Upper lobe of left lung (tissue), 6 donors: ENCODE results near the gene ATP11A. TPM values are rescaled to one million over a fixed set of nuclear protein-coding genes. Genes with fewer than 3 reads are reported as not detected.

Experiments used
- ATAC-seq, 2 donors: fragments of 200-7000 bp; cut with Tn5 transposase; one replicate each; pipeline ENCODE4 v1.9.1; 2022; ENCODE audit warnings: mild to moderate bottlenecking in 2 of 2, moderate library complexity in 2 of 2; ENCODE audit not compliant: low FRiP score in 2 of 2
- DNase-seq, 2 donors: peaks; one replicate each; pipeline ENCODE4 v3.0.0-alpha.2; 2019 to 2020
- H3K27ac ChIP-seq, 4 donors: fragments of 200-600 bp; sonication (generic); one replicate each; pipeline ENCODE4 v1.5.1; 2016 to 2019
- H3K27me3 ChIP-seq, 4 donors: fragments of 200-600 bp; sonication (generic); one replicate each; pipeline ENCODE4 v1.5.1; 2017 to 2019
- H3K36me3 ChIP-seq, 4 donors: fragments of 200-600 bp; sonication (generic); one replicate each; pipeline ENCODE4 v1.5.1; 2016 to 2019
- H3K4me1 ChIP-seq, 4 donors: fragments of 200-600 bp; sonication (generic); one replicate each; pipeline ENCODE4 v1.5.1; 2018 to 2019
- H3K4me3 ChIP-seq, 4 donors: fragments of 200-600 bp; sonication (generic); one replicate each; pipeline ENCODE4 v1.5.1; 2017 to 2019; ENCODE audit warnings: mild to moderate bottlenecking in 2 of 4, moderate library complexity in 1 of 4
- H3K9me3 ChIP-seq, 4 donors: fragments of 200-600 bp; sonication (generic); one replicate each; pipeline ENCODE4 v1.5.1; 2018 to 2019
- CTCF ChIP-seq, 6 experiments: fragments of 450-650 bp in 4 of 6; fragments of 200-600 bp in 2 of 6; sonication (generic) in 2 of 6; IDR thresholded peaks; one replicate each; pipeline ENCODE4 v1.5.1; 2016 to 2019; ENCODE audit warnings: antibody characterized with exemption in 6 of 6
- EP300 ChIP-seq, 4 donors: sonication (generic); formaldehyde crosslinking; IDR thresholded peaks; one replicate each; pipeline ENCODE4 v1.5.1; 2017; ENCODE audit warnings: antibody characterized with exemption in 4 of 4, control low read depth in 2 of 4
- POLR2A ChIP-seq, 4 donors: fragments of 450-650 bp; IDR thresholded peaks; one replicate each; pipeline ENCODE4 v1.5.1; 2016 to 2017; ENCODE audit warnings: antibody characterized with exemption in 4 of 4, mild to moderate bottlenecking in 2 of 4
- POLR2AphosphoS5 ChIP-seq, 2 donors: sonication (generic); formaldehyde crosslinking; IDR thresholded peaks; one replicate each; pipeline ENCODE4 v1.5.1; 2017; ENCODE audit warnings: antibody characterized with exemption in 2 of 2
- WGBS, 2 donors: methylation state at CpG; one replicate each; pipeline ENCODE4 v1.1.5; 2017 to 2018; 5-methylcytosine and 5-hydroxymethylcytosine counted together
- total RNA-seq, 6 donors: library from RNA; depleted of rRNA in 4 of 6; stranded (reverse); fragments of >200 nt in 4 of 6; gene quantifications; one replicate each; pipeline versions ENCODE4 v1.1.0 to v1.2.1, GENCODE V29; 2016 to 2021
- donor health status: DM: no; HTN: no; CAD: no; lungs with moderate emphysema.
- donor health status: DM: no; HTN: yes; CAD: no; lungs with severe emphysema.

The ATP11A gene
- total RNA-seq, 6 donors from 2014 or later: 159 to 285 (median 260) TPM

GRCh38 chr13:112931028-112931934, 241.4 kb downstream of the ATP11A start:
- peaks cover 9 to 14% (median 10%) of the 10 kb centered on the region in 4 donors for H3K4me1 ChIP-seq
- no peaks in the 10 kb centered on the region for H3K36me3 ChIP-seq
- H3K27ac ChIP-seq: no peak overlapping the region
- 77% methylated on average over 29 to 32 of the region's 32 CpGs for WGBS, 2 donors
- DNase-seq (peak in 1 of 2 donors; percentile 14), ATAC-seq (peak in 1 of 2 donors; percentile 64)
- H3K27me3 ChIP-seq: no peaks in the 10 kb centered on the region
- H3K9me3 ChIP-seq: no peaks in the 10 kb centered on the region
- no peak overlapping the region for H3K4me3 ChIP-seq
- no peak for TF ChIP-seq POLR2A (IDR thresholded peaks at IDR 0.05)
- TF ChIP-seq EP300 (IDR thresholded peaks at IDR 0.05): no peak
- TF ChIP-seq CTCF (IDR thresholded peaks at IDR 0.05): peak in 3 of 6 experiments; percentile 6 to 32 (median 12)
- TF ChIP-seq POLR2AphosphoS5 (IDR thresholded peaks at IDR 0.05): no peak

GRCh38 chr13:112932971-112933370, 243.1 kb downstream of the ATP11A start:
- Histone ChIP-seq H3K4me1 (peaks cover 9 to 14% (median 10%) of the 10 kb centered on the region in 4 donors), H3K36me3 (no peaks in the 10 kb centered on the region), H3K4me3 (no peak overlapping the region), H3K27ac (no peak overlapping the region), H3K9me3 (no peaks in the 10 kb centered on the region), H3K27me3 (no peaks in the 10 kb centered on the region)
- no peak for ATAC-seq
- DNase-seq: peak in 1 of 2 donors; percentile 80
- TF ChIP-seq EP300 (IDR thresholded peaks at IDR 0.05) (no peak), CTCF (IDR thresholded peaks at IDR 0.05) (no peak), POLR2AphosphoS5 (IDR thresholded peaks at IDR 0.05) (no peak), POLR2A (IDR thresholded peaks at IDR 0.05) (no peak)
- 77 to 80% methylated on average over 9 of the region's 9 CpGs for WGBS, 2 donors

- ATAC-seq: no peak
Measured at GRCh38 chr13:112933649-112934048, 243.8 kb downstream of the ATP11A start.

GRCh38 chr13:112934078-112934477, 244.2 kb downstream of the ATP11A start:
- H3K36me3 ChIP-seq: no peaks in the 10 kb centered on the region
- no peaks in the 10 kb centered on the region for H3K9me3 ChIP-seq
- DNase-seq (no peak), ATAC-seq (peak; percentile 15 to 17)
- no peaks in the 10 kb centered on the region for H3K27me3 ChIP-seq
- H3K27ac ChIP-seq: no peak overlapping the region
- no peak overlapping the region for H3K4me3 ChIP-seq
- WGBS, 2 donors: 70 to 76% methylated on average over 3 to 6 of the region's 6 CpGs
- no peak for TF ChIP-seq POLR2A (IDR thresholded peaks at IDR 0.05)
- TF ChIP-seq POLR2AphosphoS5 (IDR thresholded peaks at IDR 0.05): no peak
- no peak for TF ChIP-seq EP300 (IDR thresholded peaks at IDR 0.05)
- TF ChIP-seq CTCF (IDR thresholded peaks at IDR 0.05): no peak
- H3K4me1 ChIP-seq: peaks cover 5 to 9% (median 6%) of the 10 kb centered on the region in 4 donors

More at GRCh38 chr13:112933649-112934048, 243.8 kb downstream of the ATP11A start:
- Histone ChIP-seq H3K36me3 (no peaks in the 10 kb centered on the region), H3K9me3 (no peaks in the 10 kb centered on the region), H3K4me1 (peaks cover 9 to 13% (median 10%) of the 10 kb centered on the region in 4 donors), H3K4me3 (no peak overlapping the region), H3K27ac (no peak overlapping the region), H3K27me3 (no peaks in the 10 kb centered on the region)
- WGBS, 2 donors: 87 to 88% methylated on average over 7 of the region's 7 CpGs
- no peak for DNase-seq
- TF ChIP-seq EP300 (IDR thresholded peaks at IDR 0.05): no peak
- TF ChIP-seq CTCF (IDR thresholded peaks at IDR 0.05): no peak
- no peak for TF ChIP-seq POLR2A (IDR thresholded peaks at IDR 0.05)
- no peak for TF ChIP-seq POLR2AphosphoS5 (IDR thresholded peaks at IDR 0.05)

Other genes with a start within 250 kb of the ATP11A start
- gene TUBGCP3, start 101.9 kb upstream of the ATP11A start, total RNA-seq: 10 to 100 TPM; 27.7 to 50.3 (median 34.9) TPM